ENCODE measurements around the gene ZMAT5.

Gene ZMAT5

DNA sequence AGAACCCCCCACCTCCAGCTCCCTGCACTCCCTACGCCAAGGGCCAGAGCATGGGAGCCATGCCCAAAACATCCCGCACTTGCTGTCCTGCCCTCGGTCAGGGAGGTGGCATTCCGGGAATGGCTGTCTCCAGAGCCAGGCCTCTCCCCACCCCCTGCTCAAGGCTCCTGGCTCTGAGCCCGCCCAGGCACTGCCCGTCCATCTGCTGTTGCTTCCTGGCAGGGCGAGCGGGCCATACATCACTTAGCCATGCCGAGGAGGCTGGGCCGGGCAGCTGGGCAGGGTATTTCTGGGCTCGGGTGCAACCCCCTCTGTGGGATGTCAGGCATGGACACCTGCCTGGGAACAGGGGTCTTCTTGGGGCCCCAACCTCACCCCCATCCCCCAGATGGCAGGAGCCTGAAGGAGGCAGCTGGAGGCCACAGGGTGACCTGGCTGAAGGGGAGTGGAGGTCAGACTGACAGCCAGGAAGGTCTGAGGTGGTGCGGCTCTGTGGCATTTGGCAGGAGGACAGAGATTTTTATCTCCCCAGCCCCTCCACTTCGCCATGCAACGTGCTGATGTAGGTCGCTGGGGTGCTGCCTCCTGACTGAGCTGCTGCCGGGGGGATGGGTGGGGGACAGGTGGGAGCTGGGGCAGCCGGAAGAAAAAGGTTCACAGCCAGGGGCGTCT is 55.7 kb downstream of the ZMAT5 start:
- no peak for DNase-seq (ENCODE audit: low read depth in 2 of 3, low spot score in 1 of 3)

DNA sequence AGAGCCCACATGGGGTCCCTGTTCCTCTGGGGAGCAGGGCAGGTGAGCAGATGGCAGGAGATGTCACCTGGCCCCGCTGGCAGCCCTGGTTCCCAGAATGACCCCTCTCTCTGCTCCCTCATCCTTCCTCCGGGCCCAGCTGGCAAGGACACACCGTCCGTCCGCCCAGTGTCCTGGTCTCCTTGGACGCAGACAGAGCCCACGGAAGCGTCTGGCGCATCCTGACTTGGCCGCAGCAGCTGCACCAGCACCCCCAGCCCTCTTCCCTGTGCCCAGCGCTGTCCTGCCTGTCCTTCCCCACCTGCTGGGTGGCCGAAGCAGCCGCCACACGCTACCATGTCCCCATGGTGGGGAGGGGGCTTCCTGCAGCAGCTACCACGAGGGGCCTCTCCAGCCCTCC is 56.6 kb downstream of the ZMAT5 start:
- no peak for DNase-seq (ENCODE audit: low read depth in 2 of 3, low spot score in 1 of 3)

DNA sequence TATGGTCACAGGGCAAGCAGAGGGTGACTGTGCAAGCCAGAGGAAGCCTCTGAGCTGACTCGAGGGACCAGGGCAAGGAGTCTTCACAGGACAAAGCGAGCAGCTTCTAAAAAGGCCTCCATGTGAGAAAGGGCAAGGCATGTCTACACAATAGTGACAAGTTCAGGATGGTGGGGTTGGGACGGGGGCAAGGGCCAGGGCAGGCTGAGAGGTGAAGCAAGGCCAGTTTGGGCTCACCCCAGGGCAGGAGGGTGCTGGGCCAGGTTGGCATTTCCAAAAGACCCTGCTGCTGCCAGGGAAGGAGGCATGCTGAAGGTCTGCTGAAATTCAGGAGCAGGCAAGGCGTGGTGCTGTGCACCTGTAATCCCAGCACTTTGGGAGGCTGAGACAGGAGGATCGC is 59.3 kb downstream of the ZMAT5 start:
- no peak for DNase-seq (ENCODE audit: low read depth in 2 of 3, low spot score in 1 of 3)

DNA sequence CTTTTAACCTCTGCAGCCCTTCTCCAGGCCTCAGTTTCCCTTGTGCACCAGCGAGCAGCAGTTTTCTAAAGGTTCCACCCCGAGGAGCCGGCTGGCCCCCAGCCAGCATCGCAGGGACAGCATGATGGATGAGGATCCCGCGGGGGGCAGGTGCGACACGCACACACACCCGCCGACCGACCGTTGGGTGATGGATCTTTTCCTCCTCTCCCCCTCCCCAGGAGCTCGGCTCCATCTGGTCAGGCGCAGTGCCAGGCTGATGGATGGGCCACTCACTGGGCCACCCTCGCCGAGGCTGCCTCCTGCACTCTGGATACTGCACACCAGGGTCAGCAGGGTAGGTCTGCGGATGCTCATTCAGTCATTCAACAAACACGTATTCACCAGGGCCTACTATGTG is 59.8 kb downstream of the ZMAT5 start:
- DNase-seq (ENCODE audit: low read depth in 2 of 3, low spot score in 1 of 3) = no peak

DNA sequence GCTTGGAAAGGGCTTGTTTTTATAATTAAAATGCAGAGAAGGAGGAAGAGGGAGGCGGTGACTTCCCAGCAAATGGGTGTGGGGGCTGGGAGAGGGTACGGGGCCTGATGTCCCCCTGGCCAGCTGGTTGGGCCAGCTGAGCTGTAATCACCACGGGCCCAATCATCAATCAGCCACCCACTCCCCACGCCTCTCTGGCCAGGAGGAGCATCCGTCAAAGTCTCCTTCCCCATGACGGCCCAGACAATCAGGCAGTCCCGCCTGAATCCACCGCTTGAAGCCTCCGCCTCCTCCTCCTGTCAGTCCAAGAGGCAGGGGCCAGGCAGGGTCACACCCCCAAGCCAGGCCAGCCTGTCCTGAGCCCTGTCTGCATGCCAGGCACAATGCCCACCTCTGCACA is 60.3 kb downstream of the ZMAT5 start:
- DNase-seq (ENCODE audit: low read depth in 2 of 3, low spot score in 1 of 3) = no peak

DNA sequence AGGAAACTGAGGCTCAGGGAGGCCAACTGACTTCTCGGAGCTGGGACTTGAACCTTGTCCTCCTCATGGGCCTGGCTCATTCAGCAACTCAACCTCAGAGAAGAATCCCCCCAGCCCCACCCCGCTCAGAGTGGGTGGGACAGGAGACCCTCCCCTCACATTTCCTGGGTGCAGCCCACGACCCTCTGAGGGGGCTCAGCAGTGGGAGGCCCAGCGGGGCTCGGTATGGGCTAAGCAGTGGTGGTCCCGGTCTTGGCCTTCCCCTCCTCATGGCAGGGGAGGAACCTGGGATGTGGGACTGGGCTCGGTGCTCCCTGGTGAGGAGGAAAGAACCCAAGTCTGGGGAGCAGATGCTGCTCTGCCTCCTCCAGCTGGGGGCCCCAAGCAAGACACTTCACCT is 61.2 kb downstream of the ZMAT5 start:
- DNase-seq (ENCODE audit: low read depth in 2 of 3, low spot score in 1 of 3) = no peak

DNA sequence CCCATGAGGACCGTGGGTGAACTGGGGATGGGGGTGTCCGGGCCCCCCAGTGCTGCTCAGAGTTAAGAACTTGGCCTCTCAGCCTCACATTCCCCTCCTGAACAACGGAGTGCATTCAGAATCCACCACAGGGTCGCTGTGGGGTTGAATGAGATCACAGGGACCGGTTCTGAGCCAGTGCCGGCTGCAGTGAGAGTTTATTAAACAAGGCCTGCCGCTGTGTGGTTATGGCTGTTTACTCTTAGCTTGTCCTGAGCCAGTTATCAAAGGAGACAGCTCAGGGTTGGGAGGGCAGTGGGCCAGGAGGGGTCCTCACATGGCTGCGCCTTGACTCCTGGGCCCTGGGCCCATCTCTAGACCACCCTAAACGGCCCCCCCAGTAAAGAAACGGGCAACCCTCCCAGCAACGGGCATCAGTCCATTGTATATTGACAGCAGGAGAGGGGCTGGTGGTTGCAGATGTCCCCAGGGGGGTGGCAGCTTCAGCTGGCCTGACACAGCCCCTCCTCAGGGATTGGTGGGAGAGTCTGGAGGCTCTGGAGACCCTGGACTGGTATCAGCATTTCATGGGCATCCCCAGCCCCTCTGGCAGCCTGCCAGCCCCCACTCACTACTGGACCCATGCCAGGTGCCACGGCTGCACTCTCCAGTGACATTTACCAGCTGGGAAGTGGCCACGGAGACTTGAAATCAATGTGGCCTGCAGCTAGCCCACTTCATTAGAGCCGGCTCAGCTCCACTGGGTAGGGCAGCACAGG is 62.1 kb downstream of the ZMAT5 start:
- no peak for DNase-seq (ENCODE audit: low read depth in 2 of 3, low spot score in 1 of 3)

DNA sequence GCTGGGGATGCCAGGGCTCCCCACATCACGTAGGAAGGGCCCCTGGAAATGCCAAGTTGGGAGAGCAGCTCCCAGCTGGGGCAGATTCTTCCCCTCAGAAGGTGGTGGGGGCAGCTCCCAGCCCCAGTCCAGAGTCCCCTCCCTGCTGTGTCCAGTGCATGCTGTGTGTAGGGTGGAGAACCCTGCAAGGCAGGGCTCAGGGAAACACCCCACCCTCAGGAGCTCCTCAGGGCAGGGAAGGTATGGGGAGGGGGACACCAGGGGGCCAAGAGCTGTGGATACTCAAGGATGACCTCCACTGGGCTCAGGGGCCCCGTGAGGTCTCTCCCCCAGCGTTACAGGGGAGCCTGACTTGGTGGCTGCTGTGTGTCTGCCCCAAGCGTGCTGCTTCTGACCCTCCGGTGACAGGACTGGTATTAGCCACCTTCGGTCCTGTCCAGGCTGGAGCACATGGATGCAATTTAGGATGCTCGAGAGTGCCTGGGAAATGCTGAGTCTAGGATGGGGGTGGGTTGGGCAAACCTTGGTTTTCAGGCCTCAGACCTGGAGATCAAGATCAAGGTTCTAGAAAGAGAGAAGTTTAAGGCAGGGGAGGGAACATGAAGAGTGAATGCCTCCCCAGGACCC is 63.1 kb downstream of the ZMAT5 start:
- DNase-seq (ENCODE audit: low read depth in 2 of 3, low spot score in 1 of 3) = no peak

DNA sequence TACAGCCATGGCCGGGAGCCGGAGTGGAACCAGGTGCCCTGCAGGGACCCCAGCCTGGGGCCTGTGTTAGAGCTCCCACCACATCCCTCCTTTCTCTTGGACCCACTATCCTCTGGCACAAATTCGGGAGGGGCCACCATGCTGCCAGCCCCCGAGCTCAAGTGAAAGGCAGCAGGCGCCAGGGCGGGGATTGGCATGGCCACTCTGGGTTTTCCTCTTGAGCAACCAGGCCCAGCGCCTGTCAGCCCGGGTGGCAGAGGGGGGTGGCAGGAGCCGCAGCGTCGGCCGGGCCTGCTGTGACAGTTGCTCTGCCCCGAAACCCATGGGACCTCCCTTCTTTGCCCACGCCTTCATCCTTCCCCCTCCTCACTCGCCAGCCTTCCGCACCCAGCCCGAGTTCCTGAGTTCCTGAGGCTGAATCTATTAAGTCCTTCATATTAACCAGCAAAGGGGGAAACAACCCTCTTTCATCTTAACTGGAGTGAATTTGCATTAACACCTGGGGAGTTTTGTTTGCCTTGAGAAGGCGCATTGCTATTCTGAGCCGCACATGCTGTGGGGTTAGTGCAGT is 63.8 kb downstream of the ZMAT5 start:
- no peak for DNase-seq (ENCODE audit: low read depth in 2 of 3, low spot score in 1 of 3)

DNA sequence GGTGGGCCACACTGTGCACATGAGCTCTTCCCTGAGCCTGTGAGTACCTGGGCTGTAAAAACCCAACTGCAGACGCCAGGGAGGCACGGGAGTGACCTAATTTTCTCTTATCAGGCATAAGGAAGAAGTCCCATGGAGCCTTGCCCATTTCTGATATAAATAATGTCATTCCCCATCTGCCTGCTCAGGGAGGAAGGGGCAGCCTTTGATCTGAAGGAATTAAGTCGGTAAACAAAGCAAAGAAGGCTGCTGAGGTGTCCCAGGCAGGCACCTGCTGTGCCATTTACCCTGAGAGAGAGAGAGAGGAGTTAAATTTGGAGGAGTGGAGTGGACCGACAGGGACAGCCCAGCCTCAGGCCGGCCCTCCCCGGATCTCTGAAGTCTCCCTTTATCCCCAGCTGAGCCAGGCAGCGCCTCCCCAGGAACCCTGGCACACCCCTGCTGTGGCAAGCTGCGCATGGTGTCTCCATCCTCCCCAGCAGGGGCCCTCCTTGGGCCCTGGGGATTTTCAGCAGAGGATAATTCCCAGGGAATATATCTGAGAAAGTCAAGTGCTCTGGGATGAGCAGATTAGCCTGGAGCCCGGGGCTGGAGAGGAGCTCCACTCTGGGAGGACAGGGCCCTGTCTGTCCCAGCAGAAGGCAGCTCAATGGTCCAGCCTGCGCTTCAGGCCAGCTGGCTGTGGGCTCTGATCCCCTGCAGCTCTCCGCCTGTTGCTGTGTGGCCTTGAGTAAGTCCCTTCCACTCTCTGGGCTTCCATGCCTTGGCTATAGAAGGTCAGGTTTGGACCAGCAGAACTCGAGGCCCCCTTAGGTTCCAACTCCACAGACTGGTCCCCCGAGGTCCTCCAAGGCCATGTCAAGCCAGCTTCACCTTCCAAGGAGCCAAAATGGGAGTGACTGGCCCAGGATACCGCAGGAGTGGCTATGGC is 64.5 kb downstream of the ZMAT5 start:
- no peak for DNase-seq (ENCODE audit: low read depth in 2 of 3, low spot score in 1 of 3)

DNA sequence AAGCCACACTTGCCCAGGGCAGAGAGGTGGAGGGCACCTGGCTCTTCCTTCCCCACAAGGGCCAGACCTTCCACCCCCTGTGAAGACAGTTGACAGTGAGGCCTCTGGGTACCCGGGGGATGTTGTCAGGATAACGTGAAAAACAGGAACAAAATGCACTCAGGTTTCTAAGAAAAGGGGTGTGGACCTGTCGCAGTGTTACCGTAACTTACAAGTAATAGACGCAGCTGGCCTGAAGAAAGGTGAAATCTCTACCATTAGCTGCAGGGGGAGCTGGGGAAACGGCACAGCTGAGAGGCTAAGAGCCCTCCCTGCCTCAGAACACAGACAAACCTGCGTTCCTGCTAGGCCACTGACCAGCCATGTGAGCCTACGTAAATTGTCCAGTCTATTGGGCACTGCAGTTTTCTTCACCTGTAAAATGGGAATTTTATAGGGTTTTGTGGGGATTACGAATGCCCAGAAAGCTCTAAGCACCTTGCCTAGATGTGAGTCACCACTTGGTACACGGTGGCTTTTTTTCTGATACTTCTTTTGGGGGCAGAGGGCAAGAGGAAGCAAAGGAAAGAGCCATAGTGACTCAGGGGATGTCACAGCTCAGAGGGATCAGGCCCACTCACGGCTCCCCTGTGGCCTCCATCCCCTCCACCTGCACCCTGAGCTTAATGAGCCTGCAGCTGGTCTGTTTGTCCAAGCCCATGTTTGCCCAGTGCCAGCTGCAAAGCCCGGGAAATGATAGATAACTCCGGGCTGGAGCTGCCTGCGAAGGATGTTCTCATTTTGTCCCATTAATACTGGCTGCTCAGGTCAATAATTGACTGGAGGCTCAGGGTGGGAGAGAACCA is 65.4 kb downstream of the ZMAT5 start:
- DNase-seq (ENCODE audit: low read depth in 2 of 3, low spot score in 1 of 3) = no peak

DNA sequence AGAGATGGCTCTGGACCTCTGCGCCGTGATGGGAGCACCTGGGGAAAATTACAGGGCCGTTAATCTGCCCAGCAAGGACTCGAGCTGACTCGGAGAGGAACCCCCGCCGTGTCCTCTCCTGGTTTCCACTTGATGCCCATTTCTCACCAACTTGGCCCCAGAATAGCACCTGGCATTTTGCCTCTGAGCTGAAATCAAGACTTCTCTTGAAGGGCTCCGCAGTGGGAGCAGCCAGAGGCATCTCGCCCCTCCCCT is 66.0 kb downstream of the ZMAT5 start:
- DNase-seq (ENCODE audit: low read depth in 2 of 3, low spot score in 1 of 3) = no peak

DNA sequence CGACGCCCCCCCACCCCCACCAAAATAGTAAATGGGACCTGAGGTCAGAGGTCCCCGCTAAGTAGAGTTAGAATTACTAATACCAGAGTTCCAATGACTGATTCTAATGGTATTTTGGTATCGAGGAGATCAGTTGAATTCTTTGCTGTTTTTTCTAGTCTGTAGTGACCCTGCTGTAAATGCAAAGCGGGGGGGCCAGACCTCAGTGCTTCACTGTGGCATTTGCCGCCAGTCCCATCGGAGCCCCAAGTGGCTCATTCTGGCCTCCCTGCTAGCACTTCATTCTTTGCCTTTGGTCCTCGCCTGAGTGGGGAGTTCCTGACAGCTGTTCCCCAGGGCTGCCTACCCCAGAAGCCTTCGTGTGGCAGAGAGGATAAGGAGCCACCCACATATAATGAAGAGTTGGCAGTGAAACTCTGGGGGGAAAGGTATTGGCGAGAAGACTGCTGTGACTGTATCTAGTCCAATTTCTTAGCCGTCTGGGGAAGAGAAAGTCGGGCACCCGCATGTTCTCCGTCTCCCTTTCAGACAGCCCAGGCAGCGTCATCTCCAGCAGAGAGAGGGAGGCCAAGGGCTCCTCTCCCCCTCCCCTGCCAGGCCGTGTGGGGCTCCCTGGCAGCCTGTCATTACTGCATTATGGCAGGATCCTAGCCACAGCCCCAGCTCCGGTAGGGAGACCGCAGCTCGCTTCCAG is 66.5 kb downstream of the ZMAT5 start:
- no peak for DNase-seq (ENCODE audit: low read depth in 2 of 3, low spot score in 1 of 3)

DNA sequence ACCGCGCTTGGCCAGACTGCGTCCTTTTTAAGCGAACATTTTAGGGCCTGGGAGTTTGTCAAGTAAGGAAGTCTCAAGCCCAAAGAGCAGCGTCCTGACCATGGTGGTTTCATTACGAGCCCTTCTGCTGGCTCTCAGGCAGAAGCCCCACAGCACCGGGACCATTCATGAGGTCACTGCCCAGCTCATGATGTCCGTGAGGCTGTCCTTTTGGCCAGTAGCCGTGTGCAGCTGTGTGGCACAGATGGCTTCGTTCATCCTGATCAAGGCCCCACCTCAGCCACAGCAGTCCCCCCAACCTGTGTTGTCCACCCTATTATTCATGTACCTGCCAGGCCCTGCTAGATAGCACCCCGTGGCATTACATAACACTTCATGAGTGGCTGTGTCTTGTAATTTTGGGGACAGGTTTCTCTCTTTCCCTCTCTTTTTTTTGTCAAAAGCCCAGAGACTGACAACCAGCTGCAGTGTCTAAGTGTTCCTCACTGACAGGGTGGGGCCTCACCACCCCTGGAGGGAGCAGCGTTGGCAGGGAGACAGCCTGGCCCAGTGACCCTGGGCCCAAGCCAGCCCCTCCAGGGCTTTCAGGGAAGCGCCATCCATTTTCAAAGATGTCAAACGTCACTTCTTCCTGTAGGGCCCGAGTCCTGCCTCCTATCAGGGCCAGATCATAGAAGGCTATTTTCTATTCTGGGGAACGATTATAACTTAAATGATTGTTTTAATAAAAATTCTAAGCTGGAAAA is 68.8 kb downstream of the ZMAT5 start:
- no peak for DNase-seq (ENCODE audit: low read depth in 2 of 3, low spot score in 1 of 3)

DNA sequence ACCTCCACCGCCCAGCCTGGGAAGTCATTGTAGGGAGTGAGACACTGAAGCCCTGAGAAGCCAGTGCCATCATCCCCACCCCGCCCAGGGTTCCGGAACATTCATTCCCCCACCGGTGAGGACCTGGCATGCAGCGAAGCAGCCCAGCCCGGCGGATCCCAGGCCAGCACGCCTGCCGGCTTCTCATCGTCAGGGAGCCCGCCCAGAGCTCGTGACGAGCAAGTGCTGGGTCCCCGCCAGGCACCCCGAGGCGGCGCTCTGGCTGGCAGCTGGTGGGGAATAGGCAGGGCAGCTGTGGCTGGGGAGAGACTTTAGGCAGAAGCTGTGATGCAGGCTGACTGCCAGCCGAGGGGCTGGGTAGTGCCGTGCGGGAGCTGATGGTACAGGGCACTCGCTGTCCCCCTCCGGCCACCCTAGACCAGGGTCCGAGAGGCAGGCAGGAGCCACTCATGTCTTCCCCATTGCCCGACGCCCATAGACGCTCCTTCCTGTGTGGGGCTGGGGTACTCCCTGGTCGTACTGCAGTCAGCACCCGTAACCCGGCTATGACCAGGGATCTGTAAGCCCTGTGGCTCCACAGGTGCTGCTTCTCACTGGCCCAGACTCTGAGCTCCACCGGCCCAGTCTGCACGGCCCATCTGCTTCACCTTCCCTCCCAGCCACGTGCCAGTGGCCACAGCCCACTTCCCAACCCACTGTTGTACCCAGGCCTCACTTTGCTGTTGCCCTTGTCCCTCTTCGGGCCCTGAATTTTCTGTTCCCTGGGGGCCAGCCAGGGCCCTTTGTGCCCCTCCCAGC is 71.5 kb downstream of the ZMAT5 start:
- no peak for DNase-seq (ENCODE audit: low read depth in 2 of 3, low spot score in 1 of 3)

DNA sequence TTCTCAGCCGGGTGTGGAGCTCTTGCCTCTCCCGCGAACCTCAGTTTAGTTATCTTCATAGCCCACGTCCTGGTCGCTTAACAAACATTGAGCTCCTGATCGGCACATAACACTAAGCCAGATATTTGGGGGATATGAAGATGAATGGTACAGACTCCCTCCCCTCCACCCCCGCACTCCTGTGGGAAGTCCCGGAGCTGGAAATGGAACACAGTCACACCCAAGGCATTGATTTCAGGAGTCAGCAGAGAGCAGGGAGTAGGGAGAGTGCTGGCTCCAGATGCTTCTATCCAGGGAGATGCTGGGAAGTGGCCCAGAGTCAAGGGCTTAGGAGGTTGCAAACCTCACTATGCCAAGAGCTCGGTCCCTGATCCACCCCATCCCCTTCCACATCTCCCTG is 73.1 kb downstream of the ZMAT5 start:
- DNase-seq (ENCODE audit: low read depth in 2 of 3, low spot score in 1 of 3) = no peak

DNA sequence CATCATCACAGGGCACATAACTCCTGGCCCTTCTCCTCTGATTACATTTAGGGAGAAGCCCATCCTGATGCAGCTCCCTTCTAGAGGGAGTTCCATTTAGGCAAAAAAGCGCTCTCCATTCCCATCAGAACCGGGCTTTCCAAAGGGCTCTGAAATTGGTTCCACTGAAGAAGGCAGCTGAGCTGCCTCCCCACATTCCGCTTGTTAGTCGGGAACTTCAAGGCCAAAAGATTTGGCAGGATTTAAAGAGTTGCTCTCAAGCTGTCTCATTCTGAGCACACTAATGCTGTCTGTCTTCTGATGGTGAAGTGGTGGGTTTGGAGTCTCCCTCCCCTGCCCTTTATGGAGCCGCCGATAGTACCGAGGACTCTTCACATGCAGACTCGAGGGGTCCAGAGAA is 73.6 kb downstream of the ZMAT5 start:
- DNase-seq (ENCODE audit: low read depth in 2 of 3, low spot score in 1 of 3) = no peak

DNA sequence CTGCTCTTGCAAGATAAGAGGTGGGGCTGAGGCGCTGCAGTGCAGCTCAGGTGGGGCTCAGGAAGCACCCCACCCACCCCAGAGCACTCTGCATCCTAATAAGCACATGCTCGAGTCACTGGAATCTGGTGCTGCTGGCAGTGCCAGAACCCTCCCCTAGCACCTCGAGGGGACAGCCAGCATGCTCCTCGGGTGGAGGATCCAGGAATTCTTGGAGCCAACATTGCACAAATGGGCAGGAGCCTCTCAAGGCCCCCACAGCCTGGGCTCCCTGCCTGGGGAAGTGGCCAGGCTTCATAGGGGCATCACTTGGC is 74.5 kb downstream of the ZMAT5 start:
- DNase-seq (ENCODE audit: low read depth in 2 of 3, low spot score in 1 of 3) = no peak

Data from stimulated activated CD4-positive, alpha-beta T cell treated with anti-CD3 and anti-CD28 coated beads, Interleukin-12 subunit alpha, Interleukin-12 subunit beta, amount 100 ng/mL, for 48 hours (primary cell).